Activated CD4-positive, alpha-beta memory T cell treated with anti-CD3 and anti-CD28 coated beads for 36 hours (primary cell): ENCODE data around the gene MEF2A. TPM values are rescaled to one million over a fixed set of nuclear protein-coding genes. Genes with fewer than 3 reads are reported as not detected.
"Not testable (repeated sequence)": the region's sequence is repeated elsewhere in the genome, so short reads cannot be mapped to it uniquely, and the experiment has no call there.

Experiments
- CTCF ChIA-PET: fragments of 350-600 bp; sonication (Branson Sonifier 250); formaldehyde crosslinking; loops from one replicate; lab custom pipeline; 2021; ENCODE audit warnings: antibody characterized with exemption, inconsistent platforms; lab: Charles Lee
- POLR2A ChIA-PET: fragments of 350-600 bp; sonication (Branson Sonifier 250); formaldehyde crosslinking; loops from one replicate; lab custom pipeline; 2021; ENCODE audit warnings: antibody characterized with exemption; lab: Charles Lee
- DNase-seq: peaks from one replicate; pipeline ENCODE4 v3.0.0-alpha.2; 2020
- H3K27ac Mint-ChIP-seq: one replicate; pipeline ENCODE4 v1.8.0; 2021; ENCODE audit warnings: mixed read lengths
- H3K27me3 Mint-ChIP-seq: one replicate; pipeline ENCODE4 v1.8.0; 2021; ENCODE audit warnings: mixed read lengths
- H3K36me3 Mint-ChIP-seq: one replicate; pipeline ENCODE4 v1.8.0; 2021; ENCODE audit warnings: mixed read lengths
- H3K4me1 Mint-ChIP-seq: one replicate; pipeline ENCODE4 v1.8.0; 2021; ENCODE audit warnings: low read depth, mixed read lengths
- H3K4me3 Mint-ChIP-seq: one replicate; pipeline ENCODE4 v1.8.0; 2021; ENCODE audit warnings: mild to moderate bottlenecking, mixed read lengths
- H3K9me3 Mint-ChIP-seq: one replicate; pipeline ENCODE4 v1.8.0; 2021; ENCODE audit warnings: mixed read lengths
- intact Hi-C: fragments of 100-400 bp; cut with micrococcal nuclease; formaldehyde crosslinking; loops from one replicate; pipeline ENCODE4 v1.15.1; 2023
- total RNA-seq, 2 experiments: library from RNA; stranded (reverse); gene quantifications; one replicate each; pipeline ENCODE4 v1.2.3, GENCODE V29; 2021

The MEF2A gene
- total RNA-seq, 2 experiments from 2014 or later: 15.9 to 19.5 TPM

DNA sequence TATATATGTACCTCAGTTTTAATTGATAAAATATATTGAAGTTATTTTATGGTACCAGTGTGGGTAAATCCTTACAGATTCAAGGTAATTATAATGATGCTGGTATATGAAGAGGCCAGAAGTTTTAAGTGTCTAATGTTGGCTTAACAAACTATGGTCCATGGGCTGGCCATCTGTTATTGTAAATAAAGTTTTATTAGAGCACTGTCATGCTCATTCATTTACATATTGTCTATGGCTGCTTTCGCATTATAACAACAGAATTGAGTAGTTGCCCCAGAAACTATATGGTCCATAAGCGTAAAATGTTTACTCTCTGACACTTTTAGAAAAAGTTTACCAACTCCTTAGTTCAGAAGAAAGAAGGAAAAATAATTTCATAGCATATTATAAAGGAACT lies 67.9 kb downstream of the MEF2A start:
- Mint-ChIP-seq H3K4me3 (no peak overlapping the region), H3K27ac (no peak overlapping the region), H3K9me3 (peaks cover 7% of the 10 kb centered on the region), H3K4me1 (peaks cover 27% of the 10 kb centered on the region), H3K27me3 (no peaks in the 10 kb centered on the region), H3K36me3 (peaks cover 36% of the 10 kb centered on the region)
- ChIA-PET CTCF (no interaction called here), POLR2A (no interaction called here)
- no peak for DNase-seq
- intact Hi-C loops: no loop called here

DNA sequence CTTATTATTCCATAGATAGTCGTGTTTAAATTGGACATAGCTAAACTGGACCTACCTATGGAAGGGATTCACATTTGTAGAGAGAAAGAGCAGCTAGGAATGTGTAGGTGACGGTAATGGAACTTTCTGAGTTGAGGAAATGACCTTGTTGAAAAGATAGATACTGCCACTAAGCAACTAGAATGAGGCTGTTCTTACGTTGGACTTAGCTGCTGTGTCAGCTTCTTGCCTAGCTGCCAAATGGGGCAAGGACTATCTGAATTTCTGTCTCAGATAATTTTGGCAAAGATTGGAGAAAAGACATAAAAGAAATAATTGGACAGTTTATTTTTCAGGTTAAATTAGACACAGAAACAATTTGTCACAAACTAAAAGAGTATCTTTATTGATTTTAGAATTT lies 68.8 kb downstream of the MEF2A start:
- Mint-ChIP-seq H3K27me3 (no peaks in the 10 kb centered on the region), H3K36me3 (peaks cover 36% of the 10 kb centered on the region), H3K27ac (no peak overlapping the region), H3K9me3 (peaks cover 7% of the 10 kb centered on the region), H3K4me1 (peaks cover 27% of the 10 kb centered on the region), H3K4me3 (no peak overlapping the region)
- CTCF ChIA-PET: no interaction called here
- intact Hi-C loops: no loop called here
- no peak for DNase-seq
- POLR2A ChIA-PET: no interaction called here

DNA sequence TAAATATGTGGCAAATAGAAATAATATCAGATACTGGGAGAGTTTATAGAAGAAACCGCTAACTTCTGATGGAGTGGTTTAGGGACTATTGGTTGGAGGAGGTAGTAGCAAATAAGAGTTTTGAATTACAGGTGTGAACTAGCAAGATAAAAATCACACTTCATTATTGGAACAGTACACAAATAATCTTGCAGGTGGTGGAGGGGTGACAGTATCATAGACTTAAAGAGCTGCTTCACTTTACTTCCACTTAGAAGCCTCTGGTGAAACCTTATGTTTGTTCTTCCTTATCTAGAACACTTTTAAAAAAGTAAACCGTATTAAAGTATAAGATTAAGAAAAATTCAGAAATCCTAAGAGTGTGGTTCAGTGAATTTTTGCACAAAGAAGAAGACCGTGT lies 69.4 kb downstream of the MEF2A start:
- DNase-seq: no peak
- ChIA-PET POLR2A (no interaction called here), CTCF (no interaction called here)
- intact Hi-C loops: no loop called here
- no peaks in the 10 kb centered on the region for H3K27me3 Mint-ChIP-seq
- H3K36me3 Mint-ChIP-seq: peaks cover 36% of the 10 kb centered on the region
- no peak overlapping the region for H3K4me3 Mint-ChIP-seq
- H3K4me1 Mint-ChIP-seq: peaks cover 24% of the 10 kb centered on the region
- no peak overlapping the region for H3K27ac Mint-ChIP-seq
- H3K9me3 Mint-ChIP-seq: peaks cover 7% of the 10 kb centered on the region

DNA sequence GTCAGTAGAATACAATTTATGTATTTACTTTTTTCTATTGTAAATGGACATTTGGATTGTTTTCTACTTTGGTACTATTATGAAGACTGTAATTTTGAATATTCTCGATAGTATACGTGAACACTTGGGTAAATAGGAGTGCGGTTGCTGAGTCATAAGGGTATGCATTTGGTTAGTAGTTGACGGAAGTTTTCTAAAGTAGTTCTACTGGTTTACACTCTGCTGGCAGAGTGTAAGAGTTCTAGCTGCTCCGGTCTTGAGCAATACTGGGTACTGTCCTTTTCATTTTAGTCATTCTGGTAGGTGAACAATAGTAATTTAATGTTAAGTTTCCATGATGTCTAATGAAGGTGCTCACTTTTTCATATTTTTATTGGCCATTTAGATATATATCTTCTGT lies 70.0 kb downstream of the MEF2A start:
- intact Hi-C loops: no loop called here
- CTCF ChIA-PET: interaction anchor here (0.6 kb wide), 1 partner anchor 27 kb away, joined by 3 read pairs; no protein-coding TSS in a partner anchor

DNA sequence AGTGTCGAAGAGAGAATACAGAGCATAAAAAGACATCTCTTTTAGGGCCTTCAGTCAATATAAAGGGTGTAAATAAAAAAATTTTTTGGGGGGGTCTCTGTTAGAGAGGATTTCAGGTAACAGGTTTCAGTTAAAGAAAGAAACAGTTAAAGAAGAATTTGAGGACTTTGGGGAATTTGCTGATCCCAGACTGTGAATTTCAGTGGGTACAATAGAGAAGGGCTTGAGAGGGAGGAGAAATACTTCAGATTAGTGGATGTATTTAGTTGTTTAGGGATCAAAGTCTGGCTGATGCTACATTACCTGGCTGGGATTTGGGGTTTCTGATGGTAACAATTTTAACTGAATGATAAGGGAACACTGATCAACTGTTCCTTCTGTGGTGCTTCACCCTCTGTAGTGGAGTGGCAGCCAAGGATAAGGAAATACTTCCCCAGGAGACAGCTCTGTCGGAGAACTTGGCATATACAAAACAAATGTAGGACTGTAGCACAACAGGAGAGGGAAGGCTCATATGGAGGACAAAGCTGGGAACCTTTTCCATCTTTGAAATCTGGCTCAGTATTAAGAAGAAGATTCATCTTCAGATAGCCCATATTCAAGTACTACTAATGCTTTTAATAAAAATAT lies 79.2 kb downstream of the MEF2A start:
- ChIA-PET CTCF (no interaction called here), POLR2A (no interaction called here)
- Mint-ChIP-seq H3K4me1 (no peaks in the 10 kb centered on the region), H3K27ac (no peak overlapping the region), H3K27me3 (no peaks in the 10 kb centered on the region), H3K4me3 (no peak overlapping the region), H3K9me3 (peaks cover 21% of the 10 kb centered on the region), H3K36me3 (peaks cover 52% of the 10 kb centered on the region)
- DNase-seq: no peak
- intact Hi-C loops: no loop called here

More for the DNA sequence above, 70.0 kb downstream of the MEF2A start:
- Mint-ChIP-seq H3K36me3 (peaks cover 38% of the 10 kb centered on the region), H3K9me3 (peaks cover 7% of the 10 kb centered on the region), H3K4me3 (no peak overlapping the region), H3K4me1 (peaks cover 19% of the 10 kb centered on the region), H3K27me3 (no peaks in the 10 kb centered on the region), H3K27ac (no peak overlapping the region)
- POLR2A ChIA-PET: no interaction called here
- no peak for DNase-seq

DNA sequence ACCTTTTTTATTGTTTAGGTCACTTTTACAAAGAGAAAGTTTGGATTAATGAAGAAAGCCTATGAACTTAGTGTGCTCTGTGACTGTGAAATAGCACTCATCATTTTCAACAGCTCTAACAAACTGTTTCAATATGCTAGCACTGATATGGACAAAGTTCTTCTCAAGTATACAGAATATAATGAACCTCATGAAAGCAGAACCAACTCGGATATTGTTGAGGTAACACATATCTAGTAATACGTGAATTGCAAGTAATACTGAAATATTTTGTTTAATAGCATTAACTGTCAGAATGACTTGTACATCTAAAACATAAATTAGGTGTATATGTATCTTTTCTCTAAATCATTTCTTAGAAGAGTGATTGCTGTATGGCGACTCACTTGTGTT lies 79.8 kb downstream of the MEF2A start:
- Mint-ChIP-seq H3K4me3 (no peak overlapping the region), H3K4me1 (peaks cover under 1% of the 10 kb centered on the region), H3K27ac (no peak overlapping the region), H3K36me3 (peaks cover 52% of the 10 kb centered on the region), H3K9me3 (peaks cover 21% of the 10 kb centered on the region), H3K27me3 (no peaks in the 10 kb centered on the region)
- CTCF ChIA-PET: no interaction called here
- POLR2A ChIA-PET: no interaction called here
- DNase-seq: no peak
- intact Hi-C loops: no loop called here

DNA sequence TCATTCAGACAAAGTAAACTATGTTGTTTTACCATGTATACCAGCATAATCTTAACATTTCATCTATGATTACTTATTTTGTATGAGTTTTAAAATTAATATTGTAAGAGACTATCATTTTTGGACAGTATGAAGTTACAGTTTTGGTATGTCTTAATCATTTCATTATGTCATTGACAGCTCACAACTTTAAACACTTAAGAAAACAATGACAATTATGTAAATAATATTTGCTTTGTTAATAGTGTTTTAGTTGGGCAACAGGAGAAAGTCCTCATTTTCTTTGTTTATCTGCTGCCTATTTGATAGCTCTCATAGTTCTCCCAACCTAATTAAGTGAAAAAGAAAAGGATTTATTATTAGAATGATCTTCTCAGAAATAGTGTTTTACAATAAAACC lies 80.2 kb downstream of the MEF2A start:
- Mint-ChIP-seq H3K4me1 (peaks cover 3% of the 10 kb centered on the region), H3K36me3 (peaks cover 49% of the 10 kb centered on the region), H3K27ac (no peak overlapping the region), H3K4me3 (no peak overlapping the region), H3K9me3 (peaks cover 21% of the 10 kb centered on the region), H3K27me3 (no peaks in the 10 kb centered on the region)
- intact Hi-C loops: no loop called here
- CTCF ChIA-PET: no interaction called here
- POLR2A ChIA-PET: no interaction called here
- no peak for DNase-seq

DNA sequence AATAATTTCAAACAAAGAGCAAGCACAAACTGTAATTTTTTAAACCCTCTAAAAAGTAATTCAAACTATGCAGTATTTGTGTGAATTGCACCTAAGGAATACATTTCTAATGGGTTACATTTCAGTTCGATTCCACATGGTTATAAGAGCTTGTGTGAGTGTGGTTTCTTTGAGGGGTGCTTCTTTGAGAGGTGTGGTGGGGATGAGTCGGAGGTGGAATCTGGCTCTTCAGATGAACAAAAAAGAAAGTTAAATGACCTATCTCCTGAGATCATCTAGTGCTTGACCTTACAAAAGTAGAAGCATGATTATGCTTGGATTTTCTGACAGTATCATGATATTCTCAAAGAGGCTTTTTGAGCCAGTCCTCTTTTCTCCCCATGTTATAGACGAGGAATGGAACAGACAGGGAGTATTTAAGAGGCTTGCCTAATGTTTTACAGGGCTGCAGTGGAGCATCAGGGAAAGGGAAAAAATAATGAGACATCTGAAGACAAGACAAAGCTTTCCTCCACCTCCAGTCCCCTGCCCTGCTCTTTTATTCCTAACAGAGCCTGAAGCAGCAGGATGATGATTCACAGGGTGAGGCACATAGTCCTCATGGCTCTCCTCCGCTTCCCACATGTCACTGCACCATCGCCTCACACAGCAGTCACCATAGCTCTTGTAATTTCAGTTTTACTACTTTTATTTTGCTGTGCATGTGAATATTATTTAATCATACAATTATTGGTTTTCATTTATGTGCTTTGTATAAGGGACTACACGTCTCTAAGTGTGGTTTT lies 85.4 kb downstream of the MEF2A start:
- no peak overlapping the region for H3K4me3 Mint-ChIP-seq
- H3K9me3 Mint-ChIP-seq: peaks cover 11% of the 10 kb centered on the region
- peaks cover 15% of the 10 kb centered on the region for H3K36me3 Mint-ChIP-seq
- ChIA-PET CTCF (no interaction called here), POLR2A (no interaction called here)
- no peaks in the 10 kb centered on the region for H3K27me3 Mint-ChIP-seq
- DNase-seq: no peak
- no peak overlapping the region for H3K27ac Mint-ChIP-seq
- H3K4me1 Mint-ChIP-seq: peaks cover 7% of the 10 kb centered on the region
- intact Hi-C loops: no loop called here

DNA sequence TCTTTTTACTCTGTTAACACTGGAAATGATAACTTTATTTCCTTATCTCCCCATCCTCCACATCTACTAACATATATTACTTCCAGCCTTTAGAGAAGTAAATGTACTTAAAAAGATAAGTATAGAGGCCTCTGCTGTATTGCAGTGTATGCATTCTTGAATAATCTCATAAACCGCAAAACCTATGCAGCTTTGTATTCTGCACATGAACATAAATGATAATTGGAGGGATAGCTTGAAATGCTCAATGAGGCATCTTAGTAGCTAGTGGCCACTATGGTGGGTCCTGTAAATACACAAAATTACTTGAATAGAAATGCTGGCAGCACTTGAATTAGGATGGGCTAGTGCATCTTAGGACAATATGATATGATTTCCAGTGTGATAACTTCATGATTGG lies 90.4 kb downstream of the MEF2A start:
- CTCF ChIA-PET: no interaction called here
- Mint-ChIP-seq H3K27me3 (no peaks in the 10 kb centered on the region), H3K36me3 (peaks cover 4% of the 10 kb centered on the region), H3K4me1 (peaks cover 5% of the 10 kb centered on the region), H3K27ac (no peak overlapping the region), H3K9me3 (no peaks in the 10 kb centered on the region), H3K4me3 (no peak overlapping the region)
- DNase-seq: no peak
- POLR2A ChIA-PET: interaction anchor here (0.6 kb wide), 1 partner anchor 89 kb away, joined by 3 read pairs; no protein-coding TSS in a partner anchor
- intact Hi-C loops: no loop called here

DNA sequence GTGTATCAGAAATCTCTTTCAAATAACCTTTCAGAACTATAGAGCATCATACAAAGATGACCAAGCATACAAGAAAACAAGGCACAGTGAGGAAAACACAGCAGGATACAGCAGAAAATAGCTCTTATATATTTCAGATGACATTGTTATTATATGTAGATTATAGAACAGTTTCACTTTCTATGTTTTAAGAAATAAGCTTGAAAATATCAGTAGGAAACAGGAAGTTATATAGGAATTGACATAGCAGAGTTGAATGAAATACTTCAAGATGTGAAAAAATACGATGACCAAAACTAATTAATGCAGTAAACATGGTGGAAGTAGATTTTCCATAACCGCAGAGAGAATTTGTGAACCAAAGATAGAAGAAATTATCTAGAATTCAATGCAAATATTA lies 92.2 kb downstream of the MEF2A start:
- H3K9me3 Mint-ChIP-seq: no peaks in the 10 kb centered on the region
- peaks cover 4% of the 10 kb centered on the region for H3K36me3 Mint-ChIP-seq
- DNase-seq: no peak
- H3K4me1 Mint-ChIP-seq: peaks cover 4% of the 10 kb centered on the region
- no peak overlapping the region for H3K27ac Mint-ChIP-seq
- CTCF ChIA-PET: interaction anchor here (1.1 kb wide), 1 partner anchor 47 kb away, joined by 3 read pairs; no protein-coding TSS in a partner anchor
- no peaks in the 10 kb centered on the region for H3K27me3 Mint-ChIP-seq
- no peak overlapping the region for H3K4me3 Mint-ChIP-seq
- intact Hi-C loops: no loop called here
- POLR2A ChIA-PET: no interaction called here

DNA sequence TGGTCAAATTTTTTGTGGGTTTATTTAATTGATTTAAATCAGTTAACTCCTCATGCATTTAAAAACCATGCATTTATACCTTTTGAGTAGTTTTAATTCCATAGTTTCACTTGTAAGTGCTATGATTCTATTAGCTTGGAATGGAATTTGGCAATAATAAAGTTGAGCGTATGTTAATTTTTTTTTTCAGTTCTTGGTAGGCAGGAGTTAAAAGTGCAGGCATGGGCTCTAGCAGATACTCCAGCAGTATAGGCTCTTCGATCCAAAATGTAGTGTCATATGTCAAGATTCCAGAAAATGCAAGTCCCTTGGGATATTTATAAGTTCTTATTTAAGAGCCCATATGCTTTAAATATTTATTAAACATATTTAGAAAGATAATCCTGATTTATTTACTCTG lies 97.1 kb downstream of the MEF2A start:
- ChIA-PET CTCF (interaction anchor here (1.5 kb wide), 1 partner anchor 42 kb away, joined by 4 read pairs; no protein-coding TSS in a partner anchor), POLR2A (no interaction called here)
- Mint-ChIP-seq H3K4me1 (no peaks in the 10 kb centered on the region), H3K4me3 (no peak overlapping the region), H3K9me3 (no peaks in the 10 kb centered on the region), H3K27ac (no peak overlapping the region), H3K27me3 (no peaks in the 10 kb centered on the region), H3K36me3 (peaks cover 16% of the 10 kb centered on the region)
- DNase-seq: no peak
- intact Hi-C loops: no loop called here

DNA sequence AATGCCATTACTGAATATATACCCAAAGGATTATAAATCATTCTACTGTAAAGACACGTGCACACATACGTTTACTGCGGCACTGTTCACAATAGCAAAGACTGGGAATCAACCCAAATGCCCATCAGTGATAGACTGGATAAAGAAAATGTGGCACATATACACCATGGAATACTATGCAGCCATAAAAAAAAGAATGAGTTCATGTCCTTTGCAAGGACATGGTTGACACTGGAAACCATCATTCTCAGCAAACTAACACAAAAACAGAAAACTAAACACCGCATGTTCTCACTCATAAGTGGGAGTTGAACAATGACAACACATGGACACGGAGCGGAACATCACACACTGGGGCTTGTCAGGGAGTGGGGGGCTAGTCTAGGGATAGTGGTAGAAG lies 100.3 kb downstream of the MEF2A start:
- CTCF ChIA-PET, intact Hi-C loops, H3K4me3 Mint-ChIP-seq, POLR2A ChIA-PET, H3K9me3 Mint-ChIP-seq, H3K27ac Mint-ChIP-seq, DNase-seq, H3K27me3 Mint-ChIP-seq, H3K4me1 Mint-ChIP-seq: not testable (repeated sequence)
- H3K36me3 Mint-ChIP-seq: peaks cover 12% of the 10 kb centered on the region
